HK-2 (cell line): ENCODE results near the gene GOPC.
"Not testable (repeated sequence)": the region's sequence is repeated elsewhere in the genome, so short reads cannot be mapped to it uniquely, and the experiment has no call there.

Source experiments
- DNase-seq: peaks from one replicate; pipeline ENCODE4 v3.0.0-alpha.2; 2018; ENCODE audit not compliant: unreplicated experiment

The GOPC gene

DNA sequence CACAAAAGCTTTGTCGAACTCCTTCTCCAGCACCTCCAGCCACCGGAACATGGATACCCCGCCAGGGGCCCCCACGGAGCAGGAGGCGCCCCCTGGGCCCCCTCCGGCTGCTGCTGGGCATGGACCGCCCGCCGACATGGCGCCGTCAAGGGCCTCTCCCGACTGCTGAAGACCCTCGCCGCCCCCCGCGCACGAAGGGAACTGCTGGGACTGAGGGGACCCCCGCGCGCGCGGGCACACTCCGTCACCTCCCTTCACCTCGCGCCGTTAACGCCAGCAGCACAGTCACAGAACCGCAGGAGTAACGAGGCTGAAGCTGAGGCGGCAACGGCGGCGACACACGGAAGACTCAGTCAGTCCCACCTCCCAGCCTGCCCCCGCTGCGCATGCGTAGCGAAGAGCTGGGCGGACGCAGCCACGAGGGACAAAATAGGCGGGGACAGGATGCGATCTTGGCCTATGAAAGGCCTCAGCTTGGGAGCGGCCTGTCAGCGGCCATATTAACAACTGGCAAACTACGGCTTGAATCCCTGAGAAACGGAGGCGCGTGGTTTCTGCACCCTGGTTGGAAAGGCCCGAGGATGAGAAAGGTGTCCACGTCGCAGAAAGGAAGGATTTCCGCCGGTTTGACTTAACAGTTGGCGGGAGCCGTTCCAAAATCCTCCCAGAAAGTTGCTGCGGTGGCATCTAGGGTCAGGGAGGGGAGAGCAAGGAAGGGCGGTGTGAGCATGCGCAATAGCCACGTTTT, at the start of gene GOPC:
TSS of gene GOPC (minus strand) at position 361 of the 748 bp plus-strand sequence. CDS start at position 138, 223 bp downstream.
- peak; percentile 96 for DNase-seq

DNA sequence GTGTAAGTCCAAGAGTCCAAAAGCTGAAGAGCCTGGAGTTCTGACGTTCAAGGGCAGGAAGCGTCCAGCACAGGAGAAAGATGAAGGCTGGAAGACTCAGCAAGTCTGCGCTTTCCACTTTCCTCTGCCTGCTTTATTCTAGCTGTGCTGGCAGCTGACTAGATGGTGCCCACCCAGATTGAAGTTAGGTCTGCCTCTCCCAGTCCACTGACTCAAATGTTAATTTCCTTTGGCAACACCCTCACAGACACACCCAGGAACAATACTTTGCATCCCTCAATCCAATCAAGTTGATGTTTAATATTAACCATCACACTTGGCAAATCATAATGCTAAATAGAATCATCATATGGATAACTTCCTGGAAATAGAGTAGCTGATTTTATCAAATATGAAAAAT, 49.7 kb upstream of the GOPC start:
- DNase-seq: not testable (repeated sequence)

DNA sequence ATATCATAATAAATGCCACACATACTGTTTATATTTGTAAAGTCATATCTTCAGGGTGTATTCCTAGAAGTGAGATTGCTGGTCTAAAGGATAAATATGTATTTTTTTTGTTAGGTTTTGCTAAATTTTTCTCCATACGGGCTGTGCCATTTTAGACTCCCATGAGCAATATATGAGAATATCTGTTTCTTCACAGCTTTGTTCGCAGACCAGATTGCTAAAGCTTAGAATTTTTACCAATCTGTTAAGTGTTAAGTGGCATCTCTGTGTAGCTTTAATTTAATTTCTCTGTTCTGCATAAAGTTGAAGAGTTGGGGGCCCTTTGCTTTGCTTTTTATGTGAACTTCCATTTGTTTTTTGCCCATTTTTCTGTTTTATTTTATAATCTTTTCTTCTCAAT, 40.7 kb upstream of the GOPC start:
- no peak for DNase-seq

DNA sequence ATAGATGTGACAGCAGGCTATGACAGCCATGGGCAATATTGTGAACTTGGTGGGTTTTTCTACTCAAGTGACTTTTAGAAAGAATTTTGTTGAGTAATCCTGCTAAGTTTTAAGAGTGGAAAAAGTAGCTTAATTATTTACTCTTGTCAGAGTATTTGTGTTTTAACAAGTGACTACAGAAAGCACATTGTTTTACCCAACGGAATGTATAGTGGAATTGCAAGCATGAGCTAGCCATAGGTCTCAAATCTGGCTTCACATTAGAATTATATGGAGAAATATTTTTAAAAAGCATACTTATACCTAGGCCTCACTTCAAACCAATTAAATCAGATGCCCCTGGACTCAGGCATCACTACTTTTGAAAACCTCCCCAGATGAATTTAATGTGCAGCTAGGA, 35.5 kb upstream of the GOPC start:
- no peak for DNase-seq

DNA sequence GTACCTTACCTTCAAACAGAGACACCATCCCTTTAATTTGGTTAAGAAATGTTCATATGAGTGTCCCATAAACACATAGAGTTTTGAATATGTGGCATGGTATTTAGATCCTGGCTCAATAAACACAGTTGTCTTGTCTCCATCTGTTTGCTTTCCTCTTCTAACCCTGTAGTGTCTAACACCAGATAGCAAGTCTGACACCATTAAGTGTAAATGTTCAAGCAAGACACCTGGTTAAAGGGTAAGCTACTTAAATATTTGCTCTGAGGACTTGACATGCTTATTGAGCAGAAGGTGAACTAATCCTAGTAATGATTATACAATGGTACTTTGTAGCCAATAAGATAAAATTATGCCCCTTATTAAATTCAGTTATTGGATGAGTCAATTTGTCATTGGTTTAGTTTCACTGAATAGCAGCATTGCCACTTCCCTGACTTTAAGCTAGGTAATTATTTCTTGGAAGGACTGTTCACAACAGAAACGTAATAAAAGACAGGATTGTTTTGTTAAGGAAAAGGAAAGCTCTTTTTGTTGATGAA, 26.9 kb upstream of the GOPC start:
- no peak for DNase-seq

DNA sequence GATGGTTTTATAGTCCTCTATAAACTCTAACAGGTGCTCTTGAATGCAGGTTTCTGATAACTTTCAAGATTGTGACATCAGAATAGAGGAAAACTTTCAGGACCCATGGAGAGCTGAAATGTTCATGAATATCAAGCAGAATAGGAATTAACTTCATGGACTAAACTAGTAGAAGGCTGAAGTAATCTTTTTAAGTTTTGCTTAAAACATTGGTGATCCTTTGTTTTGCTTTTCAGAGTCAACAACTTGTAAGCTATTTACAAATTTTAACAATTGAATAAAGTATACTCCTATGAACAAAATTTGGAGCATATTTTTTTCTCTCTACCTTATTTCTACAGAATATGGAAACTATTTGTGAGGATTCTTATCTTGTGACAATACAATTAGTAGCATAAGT, 25.2 kb upstream of the GOPC start:
- DNase-seq: no peak

DNA sequence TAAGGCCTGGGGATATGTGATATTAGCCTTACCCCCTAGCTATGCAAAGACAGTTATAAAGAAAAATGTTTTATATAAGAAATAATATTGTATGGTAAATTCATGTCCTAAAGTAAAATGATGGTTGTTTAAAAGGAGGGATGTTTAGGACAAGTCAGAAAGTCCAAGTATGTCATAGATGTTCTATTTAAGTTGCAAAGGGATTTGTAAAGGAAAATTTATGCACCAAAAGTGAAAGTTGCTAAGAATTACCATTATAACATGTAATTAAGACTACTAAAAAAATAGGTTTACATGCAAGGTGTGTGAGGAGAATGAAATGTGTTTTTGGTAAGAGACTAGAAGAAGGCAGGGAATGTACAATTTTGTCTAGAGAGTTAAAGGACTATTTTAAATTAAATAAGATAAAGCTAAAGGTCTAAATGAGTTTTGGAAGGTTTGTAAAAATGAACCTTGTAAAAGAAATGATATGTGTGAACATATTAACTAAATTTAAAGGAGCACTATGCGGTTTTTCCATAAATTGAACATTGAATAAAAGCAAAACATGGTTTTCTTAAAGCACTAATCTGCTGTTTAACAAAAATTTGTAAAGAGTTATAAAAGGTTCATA, 22.7 kb upstream of the GOPC start:
- no peak for DNase-seq

DNA sequence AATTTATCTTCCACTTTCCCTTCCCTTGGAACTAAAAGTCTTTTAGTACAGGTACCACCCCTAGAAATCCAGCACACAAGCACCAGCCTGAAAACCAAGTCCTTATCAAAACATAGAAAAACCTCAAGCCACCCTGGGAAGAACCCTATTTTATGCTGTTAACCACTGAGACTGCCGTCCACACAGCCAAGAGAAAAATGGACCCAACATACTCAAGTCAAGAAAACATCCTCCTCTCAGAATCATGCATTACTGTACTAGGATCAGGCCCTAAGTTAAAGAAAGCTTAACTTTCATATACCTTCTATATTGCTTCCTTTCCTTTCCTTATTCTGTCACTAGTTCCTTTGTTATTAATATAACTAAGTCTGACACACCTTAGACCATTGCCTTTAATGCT, 16.9 kb upstream of the GOPC start:
- DNase-seq: no peak

DNA sequence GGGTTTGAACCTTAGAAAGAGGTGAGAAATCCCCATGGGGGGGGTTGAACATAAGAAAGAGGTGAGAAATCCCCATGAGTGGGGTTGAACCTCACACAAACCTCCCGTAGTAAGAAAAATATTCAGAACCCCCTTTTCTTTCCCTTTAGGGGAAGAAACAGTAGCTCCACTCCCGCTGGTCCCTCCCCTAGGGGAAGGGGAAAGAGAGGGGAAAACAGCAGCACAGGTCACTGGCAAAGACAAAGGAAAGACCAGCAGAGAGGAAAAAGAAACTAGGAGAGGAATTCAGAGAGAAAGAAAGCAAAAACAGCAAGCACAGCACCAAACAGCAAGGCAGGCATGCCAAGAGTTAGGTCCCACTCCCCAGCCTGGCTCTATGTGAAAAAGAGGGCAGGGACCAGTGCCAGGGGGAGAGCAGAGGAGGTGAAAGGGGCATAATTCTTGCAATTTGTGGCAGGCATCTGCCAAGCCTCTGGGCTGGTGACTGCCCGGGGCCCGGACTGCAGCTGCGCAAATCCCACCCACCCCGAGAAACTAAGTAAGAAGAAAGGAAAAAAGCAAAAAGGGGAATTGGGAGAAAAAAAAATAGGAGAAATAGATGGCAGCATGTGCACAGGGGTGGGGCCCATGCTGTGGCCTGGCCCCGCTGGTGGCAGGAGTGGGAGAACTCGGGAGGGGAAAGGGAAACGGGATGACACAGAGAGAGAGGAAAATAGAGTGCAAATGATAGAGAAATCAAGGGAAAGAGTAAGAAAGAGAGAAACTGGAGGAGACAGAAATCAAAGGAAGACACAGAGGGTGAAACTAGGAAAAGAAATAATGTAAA, 15.1 kb upstream of the GOPC start:
- DNase-seq: no peak

DNA sequence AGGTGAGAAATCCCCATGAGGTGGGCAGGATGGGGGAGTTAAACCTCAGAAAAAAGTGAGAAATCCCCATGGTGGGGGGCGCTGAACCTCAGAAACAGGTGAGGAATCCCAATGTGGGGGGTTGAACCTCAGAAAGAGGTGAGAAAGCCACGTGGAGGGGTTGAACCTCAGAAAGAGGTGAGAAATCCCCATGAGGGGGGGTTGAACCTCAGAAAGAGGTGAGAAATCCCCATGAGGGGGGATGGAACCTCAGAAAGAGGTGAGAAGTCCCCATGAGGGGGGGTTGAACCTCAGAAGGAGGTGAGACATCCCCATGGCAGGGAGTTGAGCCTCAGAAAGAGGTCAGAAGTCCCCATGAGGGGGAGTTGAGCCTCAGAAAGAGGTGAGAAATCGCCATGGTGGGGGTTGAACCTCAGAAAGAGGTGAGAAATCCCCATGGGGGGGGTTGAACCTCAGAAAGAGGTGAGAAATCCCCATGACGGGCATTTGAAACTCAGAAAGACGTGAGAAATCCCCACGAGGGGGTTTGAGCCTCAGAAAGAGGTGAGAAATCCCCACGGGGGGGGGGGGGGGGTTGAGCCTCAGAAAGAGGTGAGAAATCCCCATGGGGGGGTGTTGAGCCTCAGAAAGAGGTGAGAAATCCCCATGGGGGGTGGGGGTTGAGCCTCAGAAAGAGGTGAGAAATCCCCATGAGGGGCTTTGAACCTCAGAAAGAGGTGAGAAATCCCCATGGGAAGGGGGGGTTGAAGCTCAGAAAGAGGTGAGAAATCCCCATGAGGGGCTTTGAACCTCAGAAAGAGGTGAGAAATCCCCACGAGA, 14.3 kb upstream of the GOPC start:
- DNase-seq: no peak

DNA sequence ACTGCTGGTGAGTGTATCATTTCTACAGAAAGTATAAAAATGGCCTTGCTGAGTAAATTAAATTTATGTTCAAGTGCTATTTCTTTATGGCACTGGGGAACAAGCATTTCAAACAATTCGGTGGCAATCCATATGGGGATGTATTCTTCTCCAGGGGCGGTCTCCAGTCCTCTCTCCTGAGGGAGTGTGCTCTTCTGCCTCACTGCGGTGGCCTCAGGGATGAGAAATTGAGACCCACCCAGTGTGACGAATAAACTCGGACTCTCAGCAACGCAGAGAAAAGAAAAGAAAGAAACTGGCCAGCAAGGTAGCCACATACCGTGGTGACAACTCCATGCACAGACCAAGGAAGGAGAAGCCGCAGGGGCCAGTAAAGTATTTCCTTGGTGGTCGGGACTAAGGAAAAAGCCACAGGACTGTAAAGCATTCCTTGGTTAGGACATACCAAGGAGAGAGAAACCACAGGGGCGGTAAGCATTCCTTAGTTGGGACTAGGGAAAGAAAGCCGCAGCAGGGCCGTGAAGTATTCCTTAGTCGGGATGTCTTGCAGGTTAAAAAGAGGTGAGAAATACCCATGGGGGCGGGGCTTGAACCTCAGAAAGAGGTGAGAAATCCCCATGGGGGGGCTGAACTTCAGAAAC, 13.6 kb upstream of the GOPC start:
- DNase-seq: peak; percentile 45

DNA sequence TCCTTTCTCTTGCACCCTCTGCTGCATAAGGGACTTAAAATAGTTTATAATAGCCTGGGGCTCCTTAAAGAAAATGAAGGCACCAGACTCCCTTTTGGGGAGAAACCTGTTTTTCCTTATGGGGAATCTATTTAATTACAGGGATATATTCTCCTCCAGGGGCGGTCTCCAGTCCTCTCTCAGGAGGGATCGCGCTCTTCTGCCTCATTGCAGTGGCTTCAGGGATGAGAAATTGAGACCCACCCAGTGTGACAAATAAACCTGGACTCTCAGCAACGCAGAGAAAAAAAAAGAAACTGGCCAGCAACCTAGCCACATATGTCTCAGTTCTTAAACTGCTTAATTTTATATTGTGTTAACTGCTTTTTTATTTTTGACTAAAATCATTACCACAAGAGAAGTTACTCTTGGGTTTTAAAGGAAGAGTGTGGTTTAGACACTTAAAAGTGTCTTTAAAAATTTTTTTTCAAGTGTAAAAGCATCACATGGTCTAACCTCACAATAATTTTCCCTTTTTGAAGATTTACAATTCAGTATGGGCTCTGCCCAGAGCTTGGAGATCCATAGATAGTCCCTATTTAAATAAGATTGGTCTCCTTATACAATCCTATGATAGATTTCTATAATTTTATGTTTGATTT, 11.7 kb upstream of the GOPC start:
- DNase-seq: no peak

DNA sequence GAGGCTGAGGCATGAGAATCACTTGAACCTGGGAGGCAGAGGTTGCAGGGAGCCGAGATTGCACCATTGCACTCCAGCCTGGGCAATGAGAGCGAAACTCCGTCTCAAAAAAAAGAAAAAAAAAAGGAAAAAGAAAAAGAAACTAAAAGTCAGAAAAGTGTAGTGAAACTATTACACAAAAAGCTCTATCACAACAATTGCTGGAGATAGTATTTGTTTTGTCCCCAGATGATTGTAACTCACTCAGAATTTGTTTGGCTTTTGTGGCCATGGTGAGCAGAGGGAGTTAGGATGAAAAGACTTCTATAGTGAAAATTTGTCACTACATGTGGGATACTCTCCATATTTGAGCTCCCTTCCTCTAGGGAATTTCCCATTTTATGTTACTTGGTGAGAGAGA, 5.2 kb upstream of the GOPC start:
- no peak for DNase-seq

DNA sequence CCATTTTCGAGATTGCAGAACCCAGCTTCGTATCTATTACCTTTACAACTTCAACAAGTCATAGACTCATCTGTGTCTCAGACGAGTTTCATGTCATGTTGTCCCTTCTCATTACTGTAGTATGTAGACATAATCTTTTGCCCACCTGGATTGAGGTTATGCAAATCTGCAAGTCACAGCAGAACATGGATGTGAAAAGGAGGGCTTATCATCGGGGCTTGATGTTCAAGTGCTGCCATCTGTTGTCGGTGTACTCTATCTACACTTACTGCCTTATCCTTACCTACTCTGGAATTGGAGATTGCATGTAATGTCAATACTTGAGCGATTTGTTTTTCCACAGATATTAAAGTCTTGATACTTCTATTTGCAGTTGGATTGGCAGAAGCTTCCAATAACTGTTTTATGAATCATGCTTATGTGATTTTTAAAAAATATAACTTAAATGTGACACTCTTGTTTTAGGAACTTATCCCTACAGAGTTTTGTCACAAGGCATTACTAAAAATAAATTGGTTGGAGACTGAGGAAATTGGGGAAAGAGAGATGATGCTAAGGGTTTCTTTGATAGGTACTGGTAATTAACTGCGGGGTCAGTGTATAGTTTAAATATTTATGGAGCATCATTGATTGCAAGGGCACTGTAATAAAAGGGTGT, 3.0 kb upstream of the GOPC start:
- DNase-seq: peak; percentile 24

DNA sequence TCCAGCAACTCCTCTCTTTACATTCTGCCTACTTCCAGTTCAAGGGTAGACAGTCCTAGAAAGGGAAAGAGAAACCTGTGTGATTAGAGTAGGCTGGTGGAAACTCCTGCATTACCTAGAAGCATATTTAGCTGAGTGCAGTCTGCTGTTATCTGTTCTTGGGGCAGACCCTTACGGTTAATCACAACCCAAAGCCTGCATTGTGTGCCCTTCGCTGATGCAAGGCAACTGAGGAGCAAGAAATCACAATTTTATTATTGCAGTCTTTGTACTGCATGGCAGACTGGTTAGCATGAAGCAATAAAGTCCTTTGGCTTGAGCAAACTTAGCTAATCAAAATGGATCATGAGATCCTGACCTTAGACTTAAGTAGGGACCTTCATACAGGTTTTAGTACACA, 1.5 kb upstream of the GOPC start:
- DNase-seq: no peak

DNA sequence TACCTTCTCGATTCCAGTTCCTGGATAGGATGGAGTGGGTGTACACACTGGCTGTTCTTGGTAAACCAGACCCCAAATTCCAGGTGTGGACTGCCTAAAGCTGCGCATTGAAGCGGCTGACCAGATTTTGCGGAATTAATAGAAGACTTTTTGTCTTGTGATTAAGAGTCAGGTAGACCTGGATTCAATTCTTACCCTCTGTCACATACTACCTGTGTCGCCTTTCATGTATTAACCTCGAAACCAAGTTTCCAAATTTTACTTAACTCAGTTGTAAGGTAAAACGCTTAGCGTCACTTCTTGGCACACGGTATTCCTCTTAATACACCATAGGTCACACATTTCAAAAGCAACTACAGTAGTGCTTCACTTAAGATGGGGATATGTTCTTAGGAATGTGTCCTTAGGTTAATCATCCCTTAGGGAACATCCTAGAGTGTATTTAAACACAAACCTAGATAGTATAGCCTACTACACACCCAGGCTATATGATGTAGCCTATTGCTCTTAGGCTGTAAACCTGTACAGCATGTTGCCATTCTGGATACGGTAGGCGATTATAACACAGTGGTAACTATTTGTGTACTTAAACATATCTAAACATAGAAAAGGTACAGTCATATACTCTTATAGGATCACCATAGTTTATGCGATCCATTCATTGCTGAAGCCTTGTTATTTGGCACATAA, 733 bp upstream of the GOPC start:
- no peak for DNase-seq

DNA sequence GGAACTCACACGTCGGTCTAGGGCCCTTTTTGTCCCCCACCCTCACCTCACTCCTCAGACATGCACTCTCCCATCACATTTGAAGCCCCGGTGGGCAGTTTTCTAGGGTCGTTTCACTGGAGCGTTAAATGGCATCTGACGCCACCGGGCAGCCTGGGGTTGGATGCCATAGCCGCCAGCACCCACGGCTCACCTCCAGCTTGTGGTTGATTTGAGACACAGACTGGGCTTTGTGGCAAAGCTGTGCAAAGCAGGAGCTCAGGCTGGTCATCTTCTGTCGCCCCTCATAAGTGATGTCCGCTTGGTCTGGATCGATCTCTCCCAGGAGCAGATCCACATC, 530 bp downstream of the GOPC start:
- DNase-seq: no peak

DNA sequence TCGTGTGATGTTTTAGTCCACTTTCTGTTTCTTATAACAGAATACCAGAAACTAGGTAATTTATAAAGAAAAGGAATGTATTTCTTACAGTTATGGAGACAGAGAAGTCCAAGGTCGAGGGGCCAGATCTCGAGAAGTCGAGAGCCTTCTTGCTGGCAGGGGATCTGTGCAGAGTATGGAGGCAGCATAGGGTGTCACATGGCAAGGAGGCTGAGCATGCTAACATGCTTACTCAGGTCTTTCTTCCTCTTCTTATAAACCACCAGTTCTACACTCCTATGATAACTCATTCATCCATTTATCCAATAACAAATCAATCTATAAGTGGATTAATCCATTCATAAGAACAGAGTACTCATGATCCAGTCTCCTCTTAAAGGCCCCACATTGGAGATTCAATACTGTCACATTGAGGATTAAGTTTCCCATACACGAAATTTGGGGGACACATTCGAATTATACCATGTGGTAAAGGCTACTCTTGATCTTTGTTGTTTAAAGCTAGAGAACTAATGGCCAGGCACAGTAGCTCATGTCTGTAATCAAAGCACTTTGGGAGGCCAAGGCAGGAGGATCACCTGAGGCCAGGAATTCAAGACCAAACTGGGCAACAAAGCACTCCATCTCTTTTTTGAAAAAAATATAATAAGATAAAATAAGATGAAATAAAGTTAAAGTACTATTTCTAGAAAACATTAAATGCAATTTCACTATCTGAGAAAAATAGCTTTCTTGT, 2.1 kb downstream of the GOPC start:
- DNase-seq: no peak

DNA sequence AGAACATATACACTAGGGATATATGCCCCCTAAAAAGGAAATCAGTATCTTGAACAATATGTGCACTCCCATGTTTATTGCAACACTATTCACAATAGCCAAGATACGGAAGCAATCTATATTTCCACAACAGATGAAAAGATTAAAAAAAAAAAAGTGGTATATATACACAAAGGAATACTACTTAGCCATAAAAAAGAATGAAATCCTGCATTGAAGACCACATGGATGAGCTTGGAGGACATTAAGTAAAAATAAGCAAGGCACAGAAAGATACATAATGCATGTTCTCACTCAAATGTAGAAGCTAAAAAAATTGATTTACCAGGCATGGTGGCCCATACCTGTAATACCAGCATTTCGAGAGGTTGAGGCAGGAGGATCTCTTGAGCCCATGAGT, 4.6 kb downstream of the GOPC start:
- DNase-seq: no peak
